Ascending aorta (tissue), 2 donors: ENCODE data around the gene PAFAH1B2. TPM values are rescaled to one million over a fixed set of nuclear protein-coding genes. Genes with fewer than 3 reads are reported as not detected.
A peak's percentile ranks its signal among the peaks of the same experiment; 100 is the strongest.

Experiments
- DNase-seq, 2 donors: peaks; one replicate each; pipeline ENCODE4 v3.0.0-alpha.2; 2019; ENCODE audit warnings: low spot score in 2 of 2
- H3K27ac ChIP-seq, 2 donors: fragments of 200-600 bp; sonication (generic); one replicate each; pipeline ENCODE4 v1.5.1; 2016 to 2017; ENCODE audit warnings: mild to moderate bottlenecking in 1 of 2
- H3K27me3 ChIP-seq: fragments of 200-600 bp; sonication (generic); one replicate; pipeline ENCODE4 v1.5.1; 2017
- H3K36me3 ChIP-seq, 2 donors: fragments of 200-600 bp; sonication (generic); one replicate each; pipeline ENCODE4 v1.5.1; 2016
- H3K4me1 ChIP-seq, 2 donors: fragments of 200-600 bp; sonication (generic); one replicate each; pipeline ENCODE4 v1.5.1; 2016 to 2017; ENCODE audit warnings: mild to moderate bottlenecking in 1 of 2
- H3K4me3 ChIP-seq, 2 donors: fragments of 200-600 bp; sonication (generic); one replicate each; pipeline ENCODE4 v1.5.1; 2016 to 2017; ENCODE audit warnings: mild to moderate bottlenecking in 1 of 2
- H3K9me3 ChIP-seq, 2 donors: fragments of 200-600 bp; sonication (generic); one replicate each; pipeline ENCODE4 v1.5.1; 2016
- CTCF ChIP-seq, 3 experiments: fragments of 200-600 bp in 2 of 3; fragments of 450-650 bp in 1 of 3; sonication (generic) in 2 of 3; IDR thresholded peaks; one replicate each; pipeline ENCODE4 v1.5.1; 2016 to 2019; ENCODE audit warnings: antibody characterized with exemption in 3 of 3, mild to moderate bottlenecking in 1 of 3, moderate library complexity in 1 of 3
- intact Hi-C: fragments of 100-400 bp; cut with DNase I; formaldehyde crosslinking; loops from one replicate; pipeline ENCODE4 v1.15.1; 2023
- total RNA-seq: library from RNA; depleted of rRNA; stranded (reverse); fragments of >200 nt; gene quantifications from one replicate; pipeline ENCODE4 v1.1.0, GENCODE V29; 2016

PAFAH1B2 gene
- total RNA-seq, 1 donor from 2014 or later = 60.7 TPM

GRCh38 chr11:117223741-117224689 is 79.9 kb downstream of the PAFAH1B2 start:
- Histone ChIP-seq H3K27ac (peak overlapping the region; percentile 90 to 94), H3K9me3 (no peaks in the 10 kb centered on the region), H3K36me3 (peaks cover 30 to 41% of the 10 kb centered on the region in 2 donors), H3K4me3 (no peak overlapping the region), H3K27me3 (no peaks in the 10 kb centered on the region), H3K4me1 (peaks cover 20 to 34% of the 10 kb centered on the region in 2 donors)
- DNase-seq = peak in 1 of 2 donors; percentile 64
- intact Hi-C loops = no loop called here
- TF ChIP-seq CTCF (IDR thresholded peaks at IDR 0.05) = no peak

- intact Hi-C loops = loop anchor here (1.0 to 5.0 kb wide), 4 partner anchors 27 to 435 kb away; partner anchors contain the start of gene APOA5
- peak in 1 of 2 donors; percentile 61 for DNase-seq
- Histone ChIP-seq H3K36me3 (peaks cover 36 to 49% of the 10 kb centered on the region in 2 donors), H3K4me3 (no peak overlapping the region), H3K4me1 (peaks cover 6 to 24% of the 10 kb centered on the region in 2 donors), H3K9me3 (no peaks in the 10 kb centered on the region), H3K27me3 (no peaks in the 10 kb centered on the region), H3K27ac (peak overlapping the region in 1 of 2 donors; percentile 6)
- no peak for TF ChIP-seq CTCF (IDR thresholded peaks at IDR 0.05)
These were observed 81.6 kb downstream of the PAFAH1B2 start for GRCh38 chr11:117225553-117226170.

Other genes starting within 250 kb of the PAFAH1B2 start
- 22.5 TPM for gene SIK3, start 45.9 kb upstream of the PAFAH1B2 start, total RNA-seq
- gene SIDT2, start 34.5 kb downstream of the PAFAH1B2 start, total RNA-seq = 45.4 TPM
- gene TAGLN, start 55.1 kb downstream of the PAFAH1B2 start, total RNA-seq = 6,542 TPM
- 112 TPM for gene PCSK7, start 87.8 kb downstream of the PAFAH1B2 start, total RNA-seq
- 0.53 TPM for gene RNF214, start 88.4 kb downstream of the PAFAH1B2 start, total RNA-seq
- gene BACE1-AS, start 147.1 kb downstream of the PAFAH1B2 start, total RNA-seq = 6.8 TPM
- 27.2 TPM for gene BACE1, start 172.0 kb downstream of the PAFAH1B2 start, total RNA-seq
- 15.1 TPM for gene CEP164, start 183.6 kb downstream of the PAFAH1B2 start, total RNA-seq